WTC11 (cell line): ENCODE data around the gene LITAFD. TPM values are rescaled to one million over a fixed set of nuclear protein-coding genes. Genes with fewer than 3 reads are reported as not detected.

Source experiments
- ATAC-seq: fragments of 200-7000 bp; cut with Tn5 transposase; 2 replicates; pipeline ENCODE4 v1.10.0; 2021; ENCODE audit warnings: mild to moderate bottlenecking, moderate library complexity
- CTCF ChIA-PET: fragments of 300-600 bp; sonication (Branson Sonifier 250); formaldehyde crosslinking; loops from one replicate; lab custom pipeline; 2021; ENCODE audit warnings: antibody characterized with exemption; lab: Charles Lee
- POLR2A ChIA-PET: fragments of 350-600 bp; sonication (Branson Sonifier 250); formaldehyde crosslinking; loops from one replicate; lab custom pipeline; 2021; ENCODE audit warnings: antibody characterized with exemption; lab: Charles Lee
- DNase-seq: peaks from one replicate; pipeline ENCODE4 v3.0.0; 2021; ENCODE audit warnings: low spot score
- H3K27ac Mint-ChIP-seq: 2 replicates; pipeline ENCODE4 v1.8.0; 2021; ENCODE audit warnings: mixed read lengths
- H3K27me3 Mint-ChIP-seq: 2 replicates; pipeline ENCODE4 v1.8.0; 2021; ENCODE audit warnings: low read depth, mild to moderate bottlenecking, moderate library complexity, mixed read lengths
- H3K36me3 Mint-ChIP-seq: 2 replicates; pipeline ENCODE4 v1.8.0; 2021; ENCODE audit warnings: mixed read lengths
- H3K4me1 Mint-ChIP-seq: 2 replicates; pipeline ENCODE4 v1.8.0; 2022; ENCODE audit warnings: mixed read lengths
- H3K4me3 Mint-ChIP-seq: 2 replicates; pipeline ENCODE4 v1.8.0; 2021; ENCODE audit warnings: mild to moderate bottlenecking, moderate library complexity, mixed read lengths
- H3K9me3 Mint-ChIP-seq: 2 replicates; pipeline ENCODE4 v1.8.0; 2021; ENCODE audit warnings: mixed read lengths
- CDX4 ChIP-seq: fragments of 250-450 bp; sonication (Bioruptor Pico); IDR thresholded peaks from 2 replicates; pipeline ENCODE4 v1.9.0; 2021; ENCODE audit warnings: moderate library complexity, mild to moderate bottlenecking, inconsistent platforms, borderline replicate concordance
- FOXK1 ChIP-seq: sonication (generic); formaldehyde crosslinking; IDR thresholded peaks from 2 replicates; pipeline ENCODE4 v1.8.0; 2022; ENCODE audit warnings: mild to moderate bottlenecking, moderate library complexity, missing genetic modification reagents
- FOXP4 ChIP-seq: sonication (generic); formaldehyde crosslinking; IDR thresholded peaks from 2 replicates; pipeline ENCODE4 v1.8.0; 2022; ENCODE audit warnings: mild to moderate bottlenecking, missing genetic modification reagents
- GABPB1 ChIP-seq: sonication (generic); formaldehyde crosslinking; IDR thresholded peaks from 2 replicates; pipeline ENCODE4 v1.8.1; 2023; ENCODE audit warnings: mild to moderate bottlenecking, missing genetic modification reagents
- JAZF1 ChIP-seq: fragments of 250-450 bp; sonication (Bioruptor Pico); IDR thresholded peaks from 2 replicates; pipeline ENCODE4 v1.9.0; 2021; ENCODE audit warnings: moderate library complexity, mild to moderate bottlenecking, inconsistent platforms
- JUN ChIP-seq: sonication (generic); formaldehyde crosslinking; IDR thresholded peaks from 2 replicates; pipeline ENCODE4 v1.8.0; 2023; ENCODE audit warnings: mild to moderate bottlenecking, missing genetic modification reagents
- NFYB ChIP-seq: sonication (generic); formaldehyde crosslinking; conservative IDR thresholded peaks from 2 replicates; pipeline ENCODE4 v1.8.0; 2022; ENCODE audit warnings: low read depth, missing genetic modification reagents
- PRDM15 ChIP-seq: sonication (generic); formaldehyde crosslinking; IDR thresholded peaks from 2 replicates; pipeline ENCODE4 v1.8.0; 2022; ENCODE audit warnings: missing genetic modification reagents
- PREB ChIP-seq: sonication (generic); formaldehyde crosslinking; IDR thresholded peaks from 2 replicates; pipeline ENCODE4 v1.8.1; 2022; ENCODE audit warnings: mild to moderate bottlenecking, missing genetic modification reagents, moderate library complexity, borderline replicate concordance
- SOX15 ChIP-seq: fragments of 250-450 bp; sonication (Bioruptor Pico); IDR thresholded peaks from 2 replicates; pipeline ENCODE4 v1.9.0; 2021; ENCODE audit warnings: mild to moderate bottlenecking
- ZNF416 ChIP-seq: fragments of 250-450 bp; sonication (Bioruptor Pico); IDR thresholded peaks from 2 replicates; pipeline ENCODE4 v1.9.0; 2021; ENCODE audit warnings: mild to moderate bottlenecking, inconsistent platforms
- ZNF423 ChIP-seq: fragments of 250-450 bp; sonication (Bioruptor Pico); IDR thresholded peaks from 2 replicates; pipeline ENCODE4 v2.1.2; 2022; ENCODE audit warnings: mild to moderate bottlenecking, moderate library complexity
- total RNA-seq: library from RNA; stranded (reverse); gene quantifications from 3 replicates; pipeline ENCODE4 v1.2.3, GENCODE V29; 2021
- TF ChIP-seq, protein P1 (sequence below): sonication (generic); formaldehyde crosslinking; conservative IDR thresholded peaks from 2 replicates; pipeline ENCODE4 v1.8.1; 2023; ENCODE audit warnings: mild to moderate bottlenecking, low read depth, missing genetic modification reagents, moderate library complexity
- TF ChIP-seq, protein P2 (sequence below): fragments of 250-450 bp; sonication (Bioruptor Pico); IDR thresholded peaks from 2 replicates; pipeline ENCODE4 v1.9.0; 2021; ENCODE audit warnings: mild to moderate bottlenecking, borderline replicate concordance
- TF ChIP-seq, protein P3 (sequence below): sonication (generic); formaldehyde crosslinking; IDR thresholded peaks from 2 replicates; pipeline ENCODE4 v1.8.1; 2023; ENCODE audit warnings: mild to moderate bottlenecking, missing genetic modification reagents, moderate library complexity

LITAFD gene
- total RNA-seq, 1 experiment from 2014 or later = not detected

GRCh38 chr16:8904018-8904430 lies 21.9 kb downstream of the LITAFD start:
- CTCF ChIA-PET = interaction anchor here (0.5 to 1.6 kb wide), 4 partner anchors 20 to 105 kb away, joined by 3 to 4 read pairs (median 4); no protein-coding TSS in a partner anchor
- TF ChIP-seq CDX4 = no peak
- TF ChIP-seq FOXP4 (CRISPR knock-in tag) = no peak
- no peak for TF ChIP-seq ZNF416 (CRISPR knock-in tag)
- TF ChIP-seq, protein P1, sequence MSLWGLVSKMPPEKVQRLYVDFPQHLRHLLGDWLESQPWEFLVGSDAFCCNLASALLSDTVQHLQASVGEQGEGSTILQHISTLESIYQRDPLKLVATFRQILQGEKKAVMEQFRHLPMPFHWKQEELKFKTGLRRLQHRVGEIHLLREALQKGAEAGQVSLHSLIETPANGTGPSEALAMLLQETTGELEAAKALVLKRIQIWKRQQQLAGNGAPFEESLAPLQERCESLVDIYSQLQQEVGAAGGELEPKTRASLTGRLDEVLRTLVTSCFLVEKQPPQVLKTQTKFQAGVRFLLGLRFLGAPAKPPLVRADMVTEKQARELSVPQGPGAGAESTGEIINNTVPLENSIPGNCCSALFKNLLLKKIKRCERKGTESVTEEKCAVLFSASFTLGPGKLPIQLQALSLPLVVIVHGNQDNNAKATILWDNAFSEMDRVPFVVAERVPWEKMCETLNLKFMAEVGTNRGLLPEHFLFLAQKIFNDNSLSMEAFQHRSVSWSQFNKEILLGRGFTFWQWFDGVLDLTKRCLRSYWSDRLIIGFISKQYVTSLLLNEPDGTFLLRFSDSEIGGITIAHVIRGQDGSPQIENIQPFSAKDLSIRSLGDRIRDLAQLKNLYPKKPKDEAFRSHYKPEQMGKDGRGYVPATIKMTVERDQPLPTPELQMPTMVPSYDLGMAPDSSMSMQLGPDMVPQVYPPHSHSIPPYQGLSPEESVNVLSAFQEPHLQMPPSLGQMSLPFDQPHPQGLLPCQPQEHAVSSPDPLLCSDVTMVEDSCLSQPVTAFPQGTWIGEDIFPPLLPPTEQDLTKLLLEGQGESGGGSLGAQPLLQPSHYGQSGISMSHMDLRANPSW (CRISPR knock-in tag) = no peak
- TF ChIP-seq, protein P2, sequence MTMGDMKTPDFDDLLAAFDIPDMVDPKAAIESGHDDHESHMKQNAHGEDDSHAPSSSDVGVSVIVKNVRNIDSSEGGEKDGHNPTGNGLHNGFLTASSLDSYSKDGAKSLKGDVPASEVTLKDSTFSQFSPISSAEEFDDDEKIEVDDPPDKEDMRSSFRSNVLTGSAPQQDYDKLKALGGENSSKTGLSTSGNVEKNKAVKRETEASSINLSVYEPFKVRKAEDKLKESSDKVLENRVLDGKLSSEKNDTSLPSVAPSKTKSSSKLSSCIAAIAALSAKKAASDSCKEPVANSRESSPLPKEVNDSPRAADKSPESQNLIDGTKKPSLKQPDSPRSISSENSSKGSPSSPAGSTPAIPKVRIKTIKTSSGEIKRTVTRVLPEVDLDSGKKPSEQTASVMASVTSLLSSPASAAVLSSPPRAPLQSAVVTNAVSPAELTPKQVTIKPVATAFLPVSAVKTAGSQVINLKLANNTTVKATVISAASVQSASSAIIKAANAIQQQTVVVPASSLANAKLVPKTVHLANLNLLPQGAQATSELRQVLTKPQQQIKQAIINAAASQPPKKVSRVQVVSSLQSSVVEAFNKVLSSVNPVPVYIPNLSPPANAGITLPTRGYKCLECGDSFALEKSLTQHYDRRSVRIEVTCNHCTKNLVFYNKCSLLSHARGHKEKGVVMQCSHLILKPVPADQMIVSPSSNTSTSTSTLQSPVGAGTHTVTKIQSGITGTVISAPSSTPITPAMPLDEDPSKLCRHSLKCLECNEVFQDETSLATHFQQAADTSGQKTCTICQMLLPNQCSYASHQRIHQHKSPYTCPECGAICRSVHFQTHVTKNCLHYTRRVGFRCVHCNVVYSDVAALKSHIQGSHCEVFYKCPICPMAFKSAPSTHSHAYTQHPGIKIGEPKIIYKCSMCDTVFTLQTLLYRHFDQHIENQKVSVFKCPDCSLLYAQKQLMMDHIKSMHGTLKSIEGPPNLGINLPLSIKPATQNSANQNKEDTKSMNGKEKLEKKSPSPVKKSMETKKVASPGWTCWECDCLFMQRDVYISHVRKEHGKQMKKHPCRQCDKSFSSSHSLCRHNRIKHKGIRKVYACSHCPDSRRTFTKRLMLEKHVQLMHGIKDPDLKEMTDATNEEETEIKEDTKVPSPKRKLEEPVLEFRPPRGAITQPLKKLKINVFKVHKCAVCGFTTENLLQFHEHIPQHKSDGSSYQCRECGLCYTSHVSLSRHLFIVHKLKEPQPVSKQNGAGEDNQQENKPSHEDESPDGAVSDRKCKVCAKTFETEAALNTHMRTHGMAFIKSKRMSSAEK = no peak
- TF ChIP-seq, protein P3, sequence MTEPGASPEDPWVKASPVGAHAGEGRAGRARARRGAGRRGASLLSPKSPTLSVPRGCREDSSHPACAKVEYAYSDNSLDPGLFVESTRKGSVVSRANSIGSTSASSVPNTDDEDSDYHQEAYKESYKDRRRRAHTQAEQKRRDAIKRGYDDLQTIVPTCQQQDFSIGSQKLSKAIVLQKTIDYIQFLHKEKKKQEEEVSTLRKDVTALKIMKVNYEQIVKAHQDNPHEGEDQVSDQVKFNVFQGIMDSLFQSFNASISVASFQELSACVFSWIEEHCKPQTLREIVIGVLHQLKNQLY = no peak
- TF ChIP-seq ZNF423 (CRISPR knock-in tag) = no peak
- no peak for TF ChIP-seq FOXK1 (CRISPR knock-in tag)

DNA sequence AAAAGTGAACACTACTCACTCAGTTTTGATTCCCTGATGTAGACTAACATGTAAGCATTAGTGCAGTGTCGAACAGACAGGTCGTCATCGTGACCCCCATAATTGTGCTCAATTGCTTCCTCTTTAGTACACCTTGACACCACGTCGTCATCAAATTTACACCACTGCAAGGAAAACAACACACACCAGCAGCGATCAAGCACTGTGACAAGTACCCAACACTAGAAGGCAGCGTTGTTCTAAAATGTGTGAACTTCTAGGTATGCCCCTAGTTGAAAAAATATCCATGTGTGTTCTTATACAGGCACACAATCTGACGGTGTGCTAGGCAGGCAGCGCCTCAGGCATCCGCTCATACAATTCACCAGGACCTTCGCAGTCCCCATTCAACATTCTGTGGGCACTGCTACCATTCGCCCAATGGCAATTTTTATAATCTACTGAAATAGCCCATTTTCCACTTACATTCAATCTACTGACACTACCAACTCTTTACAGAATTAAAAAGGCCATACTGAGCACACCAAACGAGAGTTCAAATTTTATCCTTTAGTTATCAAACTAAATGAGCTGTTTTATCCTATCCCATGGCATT lies 23.1 kb downstream of the LITAFD start:
- ATAC-seq = peak; percentile 63
- peaks cover 83% of the 10 kb centered on the region for H3K36me3 Mint-ChIP-seq
- DNase-seq = no peak
- peak overlapping the region; percentile 51; the same call in 1 of the 2 replicates for H3K27ac Mint-ChIP-seq
- no peaks in the 10 kb centered on the region for H3K9me3 Mint-ChIP-seq
- POLR2A ChIA-PET = no interaction called here
- no peak overlapping the region for H3K4me3 Mint-ChIP-seq
- no peaks in the 10 kb centered on the region for H3K27me3 Mint-ChIP-seq
- 0 out of 2 replicates have a peak, but pooled peaks cover 3% of the 10 kb centered on the region for H3K4me1 Mint-ChIP-seq
- CTCF ChIA-PET = interaction anchor here (0.6 to 3.1 kb wide), 13 partner anchors 16 to 145 kb away, joined by 3 to 24 read pairs (median 4); partner anchors contain the start of gene CARHSP1
- TF ChIP-seq NFYB (CRISPR knock-in tag) (no peak), PREB (CRISPR knock-in tag) (no peak), ZNF423 (CRISPR knock-in tag) (no peak), JUN (CRISPR knock-in tag) (no peak), GABPB1 (CRISPR knock-in tag) (no peak), JAZF1 (CRISPR knock-in tag) (no peak), PRDM15 (CRISPR knock-in tag) (no peak), SOX15 (CRISPR knock-in tag) (no peak)
- TF ChIP-seq, protein P3 = no peak

More at GRCh38 chr16:8904018-8904430, 21.9 kb downstream of the LITAFD start:
- peaks cover 90% of the 10 kb centered on the region for H3K36me3 Mint-ChIP-seq
- H3K27ac Mint-ChIP-seq = no peak overlapping the region; the same call in 1 of the 2 replicates
- 0 out of 2 replicates have a peak, but pooled peaks cover under 1% of the 10 kb centered on the region for H3K4me1 Mint-ChIP-seq
- H3K27me3 Mint-ChIP-seq = no peaks in the 10 kb centered on the region
- POLR2A ChIA-PET = no interaction called here
- ATAC-seq = no peak
- H3K4me3 Mint-ChIP-seq = no peak overlapping the region
- no peaks in the 10 kb centered on the region for H3K9me3 Mint-ChIP-seq
- DNase-seq = no peak
